ENCODE measurements around the gene TSSC4.

Gene TSSC4

GRCh38 chr11:2432171-2432621 is 31.6 kb downstream of the TSSC4 start:
- Histone ChIP-seq H3F3A (ENCODE audit: insufficient read depth, low read length) (no peaks in the 10 kb centered on the region), H3K9ac (ENCODE audit: low read length) (no peak overlapping the region), H3K9me3 (ENCODE audit: low read length) (no peaks in the 10 kb centered on the region), H3K36me3 (ENCODE audit: insufficient read depth, low read length) (no peaks in the 10 kb centered on the region), H3K27ac (ENCODE audit: low read depth, low read length, poor library complexity, severe bottlenecking) (no peak overlapping the region), H3K79me2 (ENCODE audit: insufficient read depth, low read length) (no peaks in the 10 kb centered on the region), H3K4me2 (ENCODE audit: low read length) (no peak overlapping the region), H3K9me2 (ENCODE audit: low read depth, low read length) (no peaks in the 10 kb centered on the region), H4K20me1 (ENCODE audit: insufficient read depth, low read length) (no peaks in the 10 kb centered on the region), H3K27me3 (ENCODE audit: insufficient read depth, low read length) (no peaks in the 10 kb centered on the region), H3K4me3 (ENCODE audit: low read depth, low read length, poor library complexity, severe bottlenecking) (no peak overlapping the region), H2AFZ (ENCODE audit: low read length) (no peak overlapping the region), H3K4me1 (ENCODE audit: insufficient read depth, low read length, severe bottlenecking) (no peaks in the 10 kb centered on the region)
- no peak for TF ChIP-seq CTCF (IDR thresholded peaks at IDR 0.05; ENCODE audit: low read length)
- TF ChIP-seq EZH2 (IDR thresholded peaks at IDR 0.05; ENCODE audit: borderline replicate concordance, low read length) = no peak

GRCh38 chr11:2432628-2433071 is 32.1 kb downstream of the TSSC4 start:
- Histone ChIP-seq H3K4me1 (ENCODE audit: insufficient read depth, low read length, severe bottlenecking) (no peaks in the 10 kb centered on the region), H3K9ac (ENCODE audit: low read length) (no peak overlapping the region), H3K9me3 (ENCODE audit: low read length) (no peaks in the 10 kb centered on the region), H3K36me3 (ENCODE audit: insufficient read depth, low read length) (no peaks in the 10 kb centered on the region), H3F3A (ENCODE audit: insufficient read depth, low read length) (no peaks in the 10 kb centered on the region), H3K9me2 (ENCODE audit: low read depth, low read length) (no peaks in the 10 kb centered on the region), H3K27me3 (ENCODE audit: insufficient read depth, low read length) (no peaks in the 10 kb centered on the region), H3K4me3 (ENCODE audit: low read depth, low read length, poor library complexity, severe bottlenecking) (no peak overlapping the region), H4K20me1 (ENCODE audit: insufficient read depth, low read length) (no peaks in the 10 kb centered on the region), H3K4me2 (ENCODE audit: low read length) (no peak overlapping the region), H3K79me2 (ENCODE audit: insufficient read depth, low read length) (no peaks in the 10 kb centered on the region), H3K27ac (ENCODE audit: low read depth, low read length, poor library complexity, severe bottlenecking) (no peak overlapping the region), H2AFZ (ENCODE audit: low read length) (no peak overlapping the region)
- TF ChIP-seq EZH2 (IDR thresholded peaks at IDR 0.05; ENCODE audit: borderline replicate concordance, low read length) (no peak), CTCF (IDR thresholded peaks at IDR 0.05; ENCODE audit: low read length) (no peak)

DNA sequence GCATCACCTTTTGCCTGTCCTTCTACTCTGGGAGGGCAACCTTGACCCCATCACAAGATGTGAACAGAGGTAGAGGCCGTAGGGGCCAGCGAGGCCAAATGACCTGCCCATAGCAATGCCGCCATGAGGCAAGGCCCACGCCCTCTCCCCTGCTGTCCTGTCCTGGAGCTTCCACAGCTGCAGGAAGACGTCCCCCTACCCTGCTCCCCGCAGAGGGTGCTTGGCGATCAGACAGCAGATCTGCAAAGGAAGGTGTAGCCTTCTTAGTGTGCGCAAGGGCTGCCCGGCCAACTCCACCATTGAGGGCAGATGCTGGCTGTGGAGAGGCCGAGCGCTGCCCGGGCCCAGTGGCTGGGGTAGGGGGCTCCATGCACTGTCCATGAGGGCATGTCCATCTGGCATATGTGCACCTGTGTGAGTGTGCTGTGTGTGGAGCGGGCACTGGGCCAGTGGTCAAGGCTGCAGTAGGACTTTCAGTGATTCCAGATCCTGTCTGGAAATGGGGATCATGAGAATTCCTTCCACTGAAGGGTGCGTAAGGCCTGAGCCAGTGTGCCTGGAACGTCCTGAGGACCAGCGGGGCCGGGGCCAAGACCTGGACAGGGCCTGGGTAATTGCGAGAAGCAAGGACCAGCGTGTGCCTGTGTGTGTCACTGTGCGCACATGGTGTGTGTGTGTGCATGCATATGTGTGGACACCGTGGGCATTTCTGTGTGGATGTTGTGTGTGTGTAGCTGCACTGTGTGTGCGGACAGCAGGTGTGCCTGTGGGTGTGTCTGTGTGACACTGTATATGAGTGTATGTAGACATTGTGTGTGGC is 32.8 kb downstream of the TSSC4 start:
- no peak overlapping the region for H2AFZ ChIP-seq (ENCODE audit: low read length)
- no peaks in the 10 kb centered on the region for H3K36me3 ChIP-seq (ENCODE audit: insufficient read depth, low read length)
- H3K79me2 ChIP-seq (ENCODE audit: insufficient read depth, low read length) = no peaks in the 10 kb centered on the region
- no peaks in the 10 kb centered on the region for H3K27me3 ChIP-seq (ENCODE audit: insufficient read depth, low read length)
- H3K27ac ChIP-seq (ENCODE audit: low read depth, low read length, poor library complexity, severe bottlenecking) = no peak overlapping the region
- no peaks in the 10 kb centered on the region for H3K9me2 ChIP-seq (ENCODE audit: low read depth, low read length)
- no peaks in the 10 kb centered on the region for H4K20me1 ChIP-seq (ENCODE audit: insufficient read depth, low read length)
- H3K4me1 ChIP-seq (ENCODE audit: insufficient read depth, low read length, severe bottlenecking) = no peaks in the 10 kb centered on the region
- no peaks in the 10 kb centered on the region for H3K9me3 ChIP-seq (ENCODE audit: low read length)
- no peaks in the 10 kb centered on the region for H3F3A ChIP-seq (ENCODE audit: insufficient read depth, low read length)
- no peak for TF ChIP-seq CTCF (IDR thresholded peaks at IDR 0.05; ENCODE audit: low read length)
- no peak for TF ChIP-seq EZH2 (IDR thresholded peaks at IDR 0.05; ENCODE audit: borderline replicate concordance, low read length)
- H3K4me3 ChIP-seq (ENCODE audit: low read depth, low read length, poor library complexity, severe bottlenecking) = no peak overlapping the region
- H3K9ac ChIP-seq (ENCODE audit: low read length) = no peak overlapping the region
- H3K4me2 ChIP-seq (ENCODE audit: low read length) = no peak overlapping the region
